ENCODE results near the gene DMKN.

DNA sequence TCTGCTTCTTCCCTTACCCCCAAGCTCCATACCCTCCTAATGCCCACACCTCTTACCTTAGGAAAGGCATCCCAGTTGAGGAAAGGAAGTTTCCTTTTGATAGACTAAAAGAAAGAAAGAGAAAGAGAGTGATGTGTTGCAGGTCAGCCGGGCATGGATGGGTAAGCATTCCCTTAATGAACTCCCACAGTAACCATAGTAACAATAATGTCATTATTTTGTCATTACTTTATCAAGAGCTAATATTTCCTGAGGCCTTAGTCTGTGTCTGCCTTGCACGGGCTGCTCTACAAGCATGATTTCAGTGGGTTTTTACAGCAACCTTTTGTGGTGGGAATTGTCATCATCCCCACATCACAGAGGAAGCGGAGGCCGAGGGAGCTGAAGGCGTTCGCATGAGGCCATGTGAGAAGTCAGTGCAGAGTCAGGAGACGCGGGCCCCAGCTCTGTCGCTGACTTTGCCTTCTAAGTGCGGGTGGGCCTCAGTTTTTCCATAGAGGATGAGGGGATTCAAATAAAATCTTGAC is 25.7 kb downstream of the DMKN start:
- TF ChIP-seq POLR2A (IDR thresholded peaks at IDR 0.05): no peak
- TF ChIP-seq, protein P1, sequence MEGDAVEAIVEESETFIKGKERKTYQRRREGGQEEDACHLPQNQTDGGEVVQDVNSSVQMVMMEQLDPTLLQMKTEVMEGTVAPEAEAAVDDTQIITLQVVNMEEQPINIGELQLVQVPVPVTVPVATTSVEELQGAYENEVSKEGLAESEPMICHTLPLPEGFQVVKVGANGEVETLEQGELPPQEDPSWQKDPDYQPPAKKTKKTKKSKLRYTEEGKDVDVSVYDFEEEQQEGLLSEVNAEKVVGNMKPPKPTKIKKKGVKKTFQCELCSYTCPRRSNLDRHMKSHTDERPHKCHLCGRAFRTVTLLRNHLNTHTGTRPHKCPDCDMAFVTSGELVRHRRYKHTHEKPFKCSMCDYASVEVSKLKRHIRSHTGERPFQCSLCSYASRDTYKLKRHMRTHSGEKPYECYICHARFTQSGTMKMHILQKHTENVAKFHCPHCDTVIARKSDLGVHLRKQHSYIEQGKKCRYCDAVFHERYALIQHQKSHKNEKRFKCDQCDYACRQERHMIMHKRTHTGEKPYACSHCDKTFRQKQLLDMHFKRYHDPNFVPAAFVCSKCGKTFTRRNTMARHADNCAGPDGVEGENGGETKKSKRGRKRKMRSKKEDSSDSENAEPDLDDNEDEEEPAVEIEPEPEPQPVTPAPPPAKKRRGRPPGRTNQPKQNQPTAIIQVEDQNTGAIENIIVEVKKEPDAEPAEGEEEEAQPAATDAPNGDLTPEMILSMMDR (IDR thresholded peaks at IDR 0.05 in 8 of 11, conservative IDR thresholded peaks at IDR 0.05 in 3 of 11): no peak

Measured in spleen (tissue), 7 donors.